Measurements from ENCODE around the gene SFTPB. TPM values are rescaled to one million over a fixed set of nuclear protein-coding genes. Genes with fewer than 3 reads are reported as not detected.
"Not testable (repeated sequence)": the region's sequence is repeated elsewhere in the genome, so short reads cannot be mapped to it uniquely, and the experiment has no call there.

Gene SFTPB
- total and polyA plus RNA-seq, 2 donors: 0.09 to 0.89 TPM

GRCh38 chr2:85665264-85665937 is 2.6 kb downstream of the SFTPB start:
- Histone ChIP-seq H3K27ac (ENCODE audit: low read depth in 1 of 2, low read length in 1 of 2) (no peak overlapping the region), H3K4me3 (ENCODE audit: low read length in 2 of 2) (no peak overlapping the region), H3K9me3 (ENCODE audit: control insufficient read depth in 2 of 2, insufficient read depth in 1 of 2, low read length in 1 of 2) (no peaks in the 10 kb centered on the region), H3K4me1 (ENCODE audit: control insufficient read depth in 2 of 2, insufficient read depth in 2 of 2, low read length in 2 of 2) (no peaks in the 10 kb centered on the region), H3K27me3 (ENCODE audit: control insufficient read depth in 2 of 2, insufficient read depth in 1 of 2, low read length in 1 of 2) (no peaks in the 10 kb centered on the region), H3K36me3 (ENCODE audit: control insufficient read depth in 2 of 2, insufficient read depth in 2 of 2, low read length in 1 of 2) (peaks cover 0 to 5% of the 10 kb centered on the region in 2 donors)
- 96% methylated on average over 11 of the region's 11 CpGs for WGBS
- DNase-seq (ENCODE audit: low read depth in 6 of 9, low spot score in 9 of 9): no peak

GRCh38 chr2:85663594-85664565 is 4.1 kb downstream of the SFTPB start:
- peaks cover 0 to 9% of the 10 kb centered on the region in 2 donors for H3K36me3 ChIP-seq (ENCODE audit: control insufficient read depth in 2 of 2, insufficient read depth in 2 of 2, low read length in 1 of 2)
- no peak for DNase-seq (ENCODE audit: low read depth in 6 of 9, low spot score in 9 of 9)
- no peaks in the 10 kb centered on the region for H3K4me1 ChIP-seq (ENCODE audit: control insufficient read depth in 2 of 2, insufficient read depth in 2 of 2, low read length in 2 of 2)
- WGBS: 98% methylated on average over 23 of the region's 23 CpGs
- no peaks in the 10 kb centered on the region for H3K9me3 ChIP-seq (ENCODE audit: control insufficient read depth in 2 of 2, insufficient read depth in 1 of 2, low read length in 1 of 2)
- no peaks in the 10 kb centered on the region for H3K27me3 ChIP-seq (ENCODE audit: control insufficient read depth in 2 of 2, insufficient read depth in 1 of 2, low read length in 1 of 2)
- H3K4me3 ChIP-seq (ENCODE audit: low read length in 2 of 2): no peak overlapping the region
- H3K27ac ChIP-seq (ENCODE audit: low read depth in 1 of 2, low read length in 1 of 2): no peak overlapping the region

GRCh38 chr2:85662899-85663593 is 5.0 kb downstream of the SFTPB start:
- DNase-seq (ENCODE audit: low read depth in 6 of 9, low spot score in 9 of 9): no peak
- Histone ChIP-seq H3K4me1 (ENCODE audit: control insufficient read depth in 2 of 2, insufficient read depth in 2 of 2, low read length in 2 of 2) (no peaks in the 10 kb centered on the region), H3K4me3 (ENCODE audit: low read length in 2 of 2) (no peak overlapping the region), H3K27me3 (ENCODE audit: control insufficient read depth in 2 of 2, insufficient read depth in 1 of 2, low read length in 1 of 2) (no peaks in the 10 kb centered on the region), H3K36me3 (ENCODE audit: control insufficient read depth in 2 of 2, insufficient read depth in 2 of 2, low read length in 1 of 2) (peaks cover 4 to 9% of the 10 kb centered on the region in 2 donors), H3K27ac (ENCODE audit: low read depth in 1 of 2, low read length in 1 of 2) (no peak overlapping the region), H3K9me3 (ENCODE audit: control insufficient read depth in 2 of 2, insufficient read depth in 1 of 2, low read length in 1 of 2) (no peaks in the 10 kb centered on the region)
- 96% methylated on average over 10 of the region's 10 CpGs for WGBS

GRCh38 chr2:85661139-85661858 is 6.7 kb downstream of the SFTPB start:
- Histone ChIP-seq H3K9me3 (ENCODE audit: control insufficient read depth in 2 of 2, insufficient read depth in 1 of 2, low read length in 1 of 2) (no peaks in the 10 kb centered on the region), H3K27ac (ENCODE audit: low read depth in 1 of 2, low read length in 1 of 2) (no peak overlapping the region), H3K4me3 (ENCODE audit: low read length in 2 of 2) (no peak overlapping the region), H3K27me3 (ENCODE audit: control insufficient read depth in 2 of 2, insufficient read depth in 1 of 2, low read length in 1 of 2) (no peaks in the 10 kb centered on the region), H3K4me1 (ENCODE audit: control insufficient read depth in 2 of 2, insufficient read depth in 2 of 2, low read length in 2 of 2) (no peaks in the 10 kb centered on the region), H3K36me3 (ENCODE audit: control insufficient read depth in 2 of 2, insufficient read depth in 2 of 2, low read length in 1 of 2) (peaks cover 10 to 17% of the 10 kb centered on the region in 2 donors)
- DNase-seq (ENCODE audit: low read depth in 6 of 9, low spot score in 9 of 9): no peak
- 95% methylated on average over 14 of the region's 14 CpGs for WGBS

- Histone ChIP-seq H3K4me1 (ENCODE audit: control insufficient read depth in 2 of 2, insufficient read depth in 2 of 2, low read length in 2 of 2) (no peaks in the 10 kb centered on the region), H3K9me3 (ENCODE audit: control insufficient read depth in 2 of 2, insufficient read depth in 1 of 2, low read length in 1 of 2) (no peaks in the 10 kb centered on the region), H3K4me3 (ENCODE audit: low read length in 2 of 2) (no peak overlapping the region), H3K36me3 (ENCODE audit: control insufficient read depth in 2 of 2, insufficient read depth in 2 of 2, low read length in 1 of 2) (peaks cover 13 to 22% of the 10 kb centered on the region in 2 donors), H3K27me3 (ENCODE audit: control insufficient read depth in 2 of 2, insufficient read depth in 1 of 2, low read length in 1 of 2) (no peaks in the 10 kb centered on the region), H3K27ac (ENCODE audit: low read depth in 1 of 2, low read length in 1 of 2) (no peak overlapping the region)
- no peak for DNase-seq (ENCODE audit: low read depth in 6 of 9, low spot score in 9 of 9)
- WGBS: 95% methylated on average over 7 of the region's 7 CpGs
These were observed 7.3 kb downstream of the SFTPB start for GRCh38 chr2:85660725-85661124.

- not testable (repeated sequence) for DNase-seq (ENCODE audit: low read depth in 6 of 9, low spot score in 9 of 9); H3K27ac ChIP-seq (ENCODE audit: low read depth in 1 of 2, low read length in 1 of 2); H3K4me1 ChIP-seq (ENCODE audit: control insufficient read depth in 2 of 2, insufficient read depth in 2 of 2, low read length in 2 of 2); H3K27me3 ChIP-seq (ENCODE audit: control insufficient read depth in 2 of 2, insufficient read depth in 1 of 2, low read length in 1 of 2); H3K4me3 ChIP-seq (ENCODE audit: low read length in 2 of 2); H3K9me3 ChIP-seq (ENCODE audit: control insufficient read depth in 2 of 2, insufficient read depth in 1 of 2, low read length in 1 of 2)
- WGBS: 93% methylated on average over 11 of the region's 11 CpGs
- H3K36me3 ChIP-seq (ENCODE audit: control insufficient read depth in 2 of 2, insufficient read depth in 2 of 2, low read length in 1 of 2): peaks cover 13 to 22% of the 10 kb centered on the region in 2 donors
These were observed 7.7 kb downstream of the SFTPB start for GRCh38 chr2:85660301-85660700.

GRCh38 chr2:85659324-85659981 is 8.5 kb downstream of the SFTPB start:
- Histone ChIP-seq H3K36me3 (ENCODE audit: control insufficient read depth in 2 of 2, insufficient read depth in 2 of 2, low read length in 1 of 2) (peaks cover 13 to 22% of the 10 kb centered on the region in 2 donors), H3K4me3 (ENCODE audit: low read length in 2 of 2) (no peak overlapping the region), H3K4me1 (ENCODE audit: control insufficient read depth in 2 of 2, insufficient read depth in 2 of 2, low read length in 2 of 2) (no peaks in the 10 kb centered on the region), H3K27me3 (ENCODE audit: control insufficient read depth in 2 of 2, insufficient read depth in 1 of 2, low read length in 1 of 2) (no peaks in the 10 kb centered on the region), H3K27ac (ENCODE audit: low read depth in 1 of 2, low read length in 1 of 2) (no peak overlapping the region), H3K9me3 (ENCODE audit: control insufficient read depth in 2 of 2, insufficient read depth in 1 of 2, low read length in 1 of 2) (no peaks in the 10 kb centered on the region)
- WGBS: 82% methylated on average over 13 of the region's 13 CpGs
- no peak for DNase-seq (ENCODE audit: low read depth in 6 of 9, low spot score in 9 of 9)

GRCh38 chr2:85657399-85657798 is 10.6 kb downstream of the SFTPB start:
- peaks cover 23 to 29% of the 10 kb centered on the region in 2 donors for H3K36me3 ChIP-seq (ENCODE audit: control insufficient read depth in 2 of 2, insufficient read depth in 2 of 2, low read length in 1 of 2)
- DNase-seq (ENCODE audit: low read depth in 6 of 9, low spot score in 9 of 9); H3K9me3 ChIP-seq (ENCODE audit: control insufficient read depth in 2 of 2, insufficient read depth in 1 of 2, low read length in 1 of 2); H3K4me3 ChIP-seq (ENCODE audit: low read length in 2 of 2); H3K4me1 ChIP-seq (ENCODE audit: control insufficient read depth in 2 of 2, insufficient read depth in 2 of 2, low read length in 2 of 2); H3K27ac ChIP-seq (ENCODE audit: low read depth in 1 of 2, low read length in 1 of 2); H3K27me3 ChIP-seq (ENCODE audit: control insufficient read depth in 2 of 2, insufficient read depth in 1 of 2, low read length in 1 of 2): not testable (repeated sequence)
- WGBS: 98% methylated on average over 4 of the region's 4 CpGs

Data from thymus (tissue), 11 donors.